Stimulated activated CD4-positive, alpha-beta T cell treated with anti-CD3 and anti-CD28 coated beads, Interleukin-12 subunit alpha, Interleukin-12 subunit beta, amount 100 ng/mL, for 48 hours (primary cell): ENCODE data around the gene RAB40C.

Source experiments
- DNase-seq, 3 donors: peaks; one replicate each; pipeline ENCODE4 v3.0.0-alpha.2; 2020; ENCODE audit warnings: low read depth in 2 of 3, low spot score in 1 of 3

RAB40C gene

GRCh38 chr16:574021-574760 is 15.7 kb upstream of the RAB40C start:
- no peak for DNase-seq

- DNase-seq, result no peak
These were observed 14.3 kb upstream of the RAB40C start for GRCh38 chr16:575354-576196.

- DNase-seq, result no peak
These were observed 13.6 kb upstream of the RAB40C start for GRCh38 chr16:576197-576822.

- no peak for DNase-seq
These were observed 13.1 kb upstream of the RAB40C start for GRCh38 chr16:576823-577201.

- DNase-seq, result no peak
These were observed 12.1 kb upstream of the RAB40C start for GRCh38 chr16:577796-578195.

- DNase-seq, result no peak
These were observed 11.5 kb upstream of the RAB40C start for GRCh38 chr16:578232-578869.

GRCh38 chr16:578870-579405 is 10.9 kb upstream of the RAB40C start:
- peak; percentile 42 to 72 (median 49) for DNase-seq

- no peak for DNase-seq
These were observed 9.5 kb upstream of the RAB40C start for GRCh38 chr16:580141-580945.

- no peak for DNase-seq
These were observed 8.8 kb upstream of the RAB40C start for GRCh38 chr16:580946-581498.

GRCh38 chr16:582218-582613 is 7.7 kb upstream of the RAB40C start:
- no peak for DNase-seq

- no peak for DNase-seq
These were observed 7.1 kb upstream of the RAB40C start for GRCh38 chr16:582614-583331.

- no peak for DNase-seq
These were observed 6.4 kb upstream of the RAB40C start for GRCh38 chr16:583470-583814.

GRCh38 chr16:583815-584591 is 5.9 kb upstream of the RAB40C start:
- DNase-seq, result no peak

- DNase-seq, result no peak
These were observed 4.5 kb upstream of the RAB40C start for GRCh38 chr16:585351-585750.

- DNase-seq, result no peak
These were observed 3.7 kb upstream of the RAB40C start for GRCh38 chr16:586047-586644.

- no peak for DNase-seq
These were observed 2.9 kb upstream of the RAB40C start for GRCh38 chr16:586645-587590.

GRCh38 chr16:588639-588888 is 1.3 kb upstream of the RAB40C start:
- DNase-seq, result peak in 2 of 3 donors; percentile 49 to 55
